Measurements from ENCODE around the gene WRNIP1. TPM values are rescaled to one million over a fixed set of nuclear protein-coding genes. Genes with fewer than 3 reads are reported as not detected.

WRNIP1 gene
- total and polyA plus RNA-seq, 2 of the 8 experiments (the other 6 are each of a cell fraction or from before 2014, with no cell fraction given): 38.2 to 39.2 TPM

DNA sequence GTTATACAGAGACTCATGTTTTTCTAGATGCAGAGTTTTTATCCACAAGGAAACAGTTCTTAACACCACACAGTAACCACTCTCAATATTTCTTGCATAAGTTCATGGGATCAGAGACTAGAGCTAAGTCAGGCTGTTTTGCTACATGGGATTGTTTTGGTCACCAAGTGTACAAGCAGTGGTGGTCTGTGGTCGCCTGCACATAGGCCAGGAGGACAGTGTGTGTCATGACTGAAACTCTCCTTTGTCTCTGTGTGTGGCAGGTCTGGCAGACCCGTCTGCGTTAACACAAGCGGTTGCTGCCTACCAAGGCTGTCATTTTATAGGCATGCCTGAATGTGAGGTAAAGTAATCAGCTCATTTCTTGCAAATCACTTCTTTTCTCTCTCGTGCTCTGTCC is 18.9 kb downstream of the WRNIP1 start (continued):
- TF ChIP-seq, protein P1, sequence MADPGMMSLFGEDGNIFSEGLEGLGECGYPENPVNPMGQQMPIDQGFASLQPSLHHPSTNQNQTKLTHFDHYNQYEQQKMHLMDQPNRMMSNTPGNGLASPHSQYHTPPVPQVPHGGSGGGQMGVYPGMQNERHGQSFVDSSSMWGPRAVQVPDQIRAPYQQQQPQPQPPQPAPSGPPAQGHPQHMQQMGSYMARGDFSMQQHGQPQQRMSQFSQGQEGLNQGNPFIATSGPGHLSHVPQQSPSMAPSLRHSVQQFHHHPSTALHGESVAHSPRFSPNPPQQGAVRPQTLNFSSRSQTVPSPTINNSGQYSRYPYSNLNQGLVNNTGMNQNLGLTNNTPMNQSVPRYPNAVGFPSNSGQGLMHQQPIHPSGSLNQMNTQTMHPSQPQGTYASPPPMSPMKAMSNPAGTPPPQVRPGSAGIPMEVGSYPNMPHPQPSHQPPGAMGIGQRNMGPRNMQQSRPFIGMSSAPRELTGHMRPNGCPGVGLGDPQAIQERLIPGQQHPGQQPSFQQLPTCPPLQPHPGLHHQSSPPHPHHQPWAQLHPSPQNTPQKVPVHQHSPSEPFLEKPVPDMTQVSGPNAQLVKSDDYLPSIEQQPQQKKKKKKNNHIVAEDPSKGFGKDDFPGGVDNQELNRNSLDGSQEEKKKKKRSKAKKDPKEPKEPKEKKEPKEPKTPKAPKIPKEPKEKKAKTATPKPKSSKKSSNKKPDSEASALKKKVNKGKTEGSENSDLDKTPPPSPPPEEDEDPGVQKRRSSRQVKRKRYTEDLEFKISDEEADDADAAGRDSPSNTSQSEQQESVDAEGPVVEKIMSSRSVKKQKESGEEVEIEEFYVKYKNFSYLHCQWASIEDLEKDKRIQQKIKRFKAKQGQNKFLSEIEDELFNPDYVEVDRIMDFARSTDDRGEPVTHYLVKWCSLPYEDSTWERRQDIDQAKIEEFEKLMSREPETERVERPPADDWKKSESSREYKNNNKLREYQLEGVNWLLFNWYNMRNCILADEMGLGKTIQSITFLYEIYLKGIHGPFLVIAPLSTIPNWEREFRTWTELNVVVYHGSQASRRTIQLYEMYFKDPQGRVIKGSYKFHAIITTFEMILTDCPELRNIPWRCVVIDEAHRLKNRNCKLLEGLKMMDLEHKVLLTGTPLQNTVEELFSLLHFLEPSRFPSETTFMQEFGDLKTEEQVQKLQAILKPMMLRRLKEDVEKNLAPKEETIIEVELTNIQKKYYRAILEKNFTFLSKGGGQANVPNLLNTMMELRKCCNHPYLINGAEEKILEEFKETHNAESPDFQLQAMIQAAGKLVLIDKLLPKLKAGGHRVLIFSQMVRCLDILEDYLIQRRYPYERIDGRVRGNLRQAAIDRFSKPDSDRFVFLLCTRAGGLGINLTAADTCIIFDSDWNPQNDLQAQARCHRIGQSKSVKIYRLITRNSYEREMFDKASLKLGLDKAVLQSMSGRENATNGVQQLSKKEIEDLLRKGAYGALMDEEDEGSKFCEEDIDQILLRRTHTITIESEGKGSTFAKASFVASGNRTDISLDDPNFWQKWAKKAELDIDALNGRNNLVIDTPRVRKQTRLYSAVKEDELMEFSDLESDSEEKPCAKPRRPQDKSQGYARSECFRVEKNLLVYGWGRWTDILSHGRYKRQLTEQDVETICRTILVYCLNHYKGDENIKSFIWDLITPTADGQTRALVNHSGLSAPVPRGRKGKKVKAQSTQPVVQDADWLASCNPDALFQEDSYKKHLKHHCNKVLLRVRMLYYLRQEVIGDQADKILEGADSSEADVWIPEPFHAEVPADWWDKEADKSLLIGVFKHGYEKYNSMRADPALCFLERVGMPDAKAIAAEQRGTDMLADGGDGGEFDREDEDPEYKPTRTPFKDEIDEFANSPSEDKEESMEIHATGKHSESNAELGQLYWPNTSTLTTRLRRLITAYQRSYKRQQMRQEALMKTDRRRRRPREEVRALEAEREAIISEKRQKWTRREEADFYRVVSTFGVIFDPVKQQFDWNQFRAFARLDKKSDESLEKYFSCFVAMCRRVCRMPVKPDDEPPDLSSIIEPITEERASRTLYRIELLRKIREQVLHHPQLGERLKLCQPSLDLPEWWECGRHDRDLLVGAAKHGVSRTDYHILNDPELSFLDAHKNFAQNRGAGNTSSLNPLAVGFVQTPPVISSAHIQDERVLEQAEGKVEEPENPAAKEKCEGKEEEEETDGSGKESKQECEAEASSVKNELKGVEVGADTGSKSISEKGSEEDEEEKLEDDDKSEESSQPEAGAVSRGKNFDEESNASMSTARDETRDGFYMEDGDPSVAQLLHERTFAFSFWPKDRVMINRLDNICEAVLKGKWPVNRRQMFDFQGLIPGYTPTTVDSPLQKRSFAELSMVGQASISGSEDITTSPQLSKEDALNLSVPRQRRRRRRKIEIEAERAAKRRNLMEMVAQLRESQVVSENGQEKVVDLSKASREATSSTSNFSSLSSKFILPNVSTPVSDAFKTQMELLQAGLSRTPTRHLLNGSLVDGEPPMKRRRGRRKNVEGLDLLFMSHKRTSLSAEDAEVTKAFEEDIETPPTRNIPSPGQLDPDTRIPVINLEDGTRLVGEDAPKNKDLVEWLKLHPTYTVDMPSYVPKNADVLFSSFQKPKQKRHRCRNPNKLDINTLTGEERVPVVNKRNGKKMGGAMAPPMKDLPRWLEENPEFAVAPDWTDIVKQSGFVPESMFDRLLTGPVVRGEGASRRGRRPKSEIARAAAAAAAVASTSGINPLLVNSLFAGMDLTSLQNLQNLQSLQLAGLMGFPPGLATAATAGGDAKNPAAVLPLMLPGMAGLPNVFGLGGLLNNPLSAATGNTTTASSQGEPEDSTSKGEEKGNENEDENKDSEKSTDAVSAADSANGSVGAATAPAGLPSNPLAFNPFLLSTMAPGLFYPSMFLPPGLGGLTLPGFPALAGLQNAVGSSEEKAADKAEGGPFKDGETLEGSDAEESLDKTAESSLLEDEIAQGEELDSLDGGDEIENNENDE (IDR thresholded peaks at IDR 0.05; ENCODE audit: insufficient replicate concordance, low read length): no peak
- TF ChIP-seq RBBP5 (IDR thresholded peaks at IDR 0.05; ENCODE audit: borderline replicate concordance, low read depth, low read length) (no peak), CHD1 (IDR thresholded peaks at IDR 0.05; ENCODE audit: low read depth, low read length) (no peak), BCL11A (IDR thresholded peaks at IDR 0.05; ENCODE audit: low read depth in 2 of 2, low read length in 2 of 2) (no peak), CBX5 (IDR thresholded peaks at IDR 0.05; ENCODE audit: low read depth, low read length) (no peak), ZNF274 (IDR thresholded peaks at IDR 0.05; ENCODE audit: borderline replicate concordance, extremely low read depth, low read length) (no peak), NRF1 (IDR thresholded peaks at IDR 0.05; ENCODE audit: low read depth, low read length) (no peak), SAP30 (IDR thresholded peaks at IDR 0.05; ENCODE audit: insufficient read depth, insufficient replicate concordance, low read length) (no peak)
- TF ChIP-seq, protein P2, sequence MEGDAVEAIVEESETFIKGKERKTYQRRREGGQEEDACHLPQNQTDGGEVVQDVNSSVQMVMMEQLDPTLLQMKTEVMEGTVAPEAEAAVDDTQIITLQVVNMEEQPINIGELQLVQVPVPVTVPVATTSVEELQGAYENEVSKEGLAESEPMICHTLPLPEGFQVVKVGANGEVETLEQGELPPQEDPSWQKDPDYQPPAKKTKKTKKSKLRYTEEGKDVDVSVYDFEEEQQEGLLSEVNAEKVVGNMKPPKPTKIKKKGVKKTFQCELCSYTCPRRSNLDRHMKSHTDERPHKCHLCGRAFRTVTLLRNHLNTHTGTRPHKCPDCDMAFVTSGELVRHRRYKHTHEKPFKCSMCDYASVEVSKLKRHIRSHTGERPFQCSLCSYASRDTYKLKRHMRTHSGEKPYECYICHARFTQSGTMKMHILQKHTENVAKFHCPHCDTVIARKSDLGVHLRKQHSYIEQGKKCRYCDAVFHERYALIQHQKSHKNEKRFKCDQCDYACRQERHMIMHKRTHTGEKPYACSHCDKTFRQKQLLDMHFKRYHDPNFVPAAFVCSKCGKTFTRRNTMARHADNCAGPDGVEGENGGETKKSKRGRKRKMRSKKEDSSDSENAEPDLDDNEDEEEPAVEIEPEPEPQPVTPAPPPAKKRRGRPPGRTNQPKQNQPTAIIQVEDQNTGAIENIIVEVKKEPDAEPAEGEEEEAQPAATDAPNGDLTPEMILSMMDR (IDR thresholded peaks at IDR 0.05; ENCODE audit: control extremely low read depth in 1 of 3, insufficient read depth in 1 of 3, low read depth in 1 of 3, low read length in 3 of 3): no peak

Measured in H1 (cell line).